HG03354 (cell line): ENCODE data around the gene CASP3.

Experiments used
- ATAC-seq: cut with Tn5 transposase; IDR thresholded peaks from one replicate; pipeline ENCODE4 v1.9.1; 2021; ENCODE audit warnings: mild to moderate bottlenecking; ENCODE audit not compliant: unreplicated experiment, poor library complexity, severe bottlenecking

Gene CASP3

DNA sequence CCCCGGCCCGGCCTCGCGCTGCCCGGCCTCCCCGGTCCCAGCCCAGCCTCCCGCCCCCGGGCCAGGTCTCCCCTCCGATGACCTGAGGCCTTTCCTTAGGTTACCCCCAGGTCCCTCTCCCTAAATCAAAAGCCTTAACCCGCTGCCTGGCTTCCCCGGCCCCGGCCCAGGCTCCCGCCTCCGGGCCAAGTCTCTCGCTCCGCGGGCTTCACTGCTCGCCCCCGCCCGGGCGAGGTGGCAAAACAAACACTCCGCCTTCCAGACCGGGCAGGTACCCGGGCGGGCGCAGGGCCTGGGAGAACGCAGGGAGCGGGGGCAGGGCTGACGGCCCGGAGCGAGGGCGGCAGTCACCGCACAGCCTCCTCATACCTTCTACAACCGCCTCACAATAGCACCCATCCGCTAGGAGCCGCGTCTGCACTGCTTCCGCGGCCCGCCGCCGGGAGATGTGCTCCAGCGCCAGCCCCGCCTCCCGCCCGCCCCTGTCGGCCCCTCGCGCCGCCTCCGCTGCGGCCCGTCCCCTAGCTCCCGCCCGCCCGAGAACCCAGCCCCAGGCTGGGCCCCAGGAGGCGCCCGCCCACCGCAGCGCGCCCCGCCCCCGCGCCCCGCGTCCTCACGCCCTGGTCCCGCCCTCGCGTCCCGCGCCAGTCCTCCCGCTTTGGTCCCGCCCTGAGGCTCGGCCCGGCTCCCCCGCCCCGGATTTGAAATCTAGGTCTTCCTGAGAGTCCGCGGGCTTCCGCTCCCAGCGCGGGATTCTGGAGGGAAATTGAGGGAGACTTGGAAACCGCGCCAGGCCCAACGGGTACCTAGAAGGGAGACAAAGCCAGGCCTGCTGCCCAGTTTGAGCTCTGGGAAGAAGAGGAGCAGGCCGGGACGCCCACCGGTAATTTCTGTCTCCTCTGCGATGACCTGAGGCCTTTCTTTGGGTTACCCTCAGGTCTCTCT lies at the start of gene CASP3, which contains the start of gene PRIMPOL:
Gene CASP3, minus strand, starts transcription at position 422 of the 945 bp plus-strand sequence. CDS start 10,994 bp downstream, outside the sequence.
Gene PRIMPOL, plus strand, starts transcription at position 713 of the 945 bp plus-strand sequence. CDS start 7,403 bp downstream, outside the sequence.
- peak; percentile 86 for ATAC-seq

DNA sequence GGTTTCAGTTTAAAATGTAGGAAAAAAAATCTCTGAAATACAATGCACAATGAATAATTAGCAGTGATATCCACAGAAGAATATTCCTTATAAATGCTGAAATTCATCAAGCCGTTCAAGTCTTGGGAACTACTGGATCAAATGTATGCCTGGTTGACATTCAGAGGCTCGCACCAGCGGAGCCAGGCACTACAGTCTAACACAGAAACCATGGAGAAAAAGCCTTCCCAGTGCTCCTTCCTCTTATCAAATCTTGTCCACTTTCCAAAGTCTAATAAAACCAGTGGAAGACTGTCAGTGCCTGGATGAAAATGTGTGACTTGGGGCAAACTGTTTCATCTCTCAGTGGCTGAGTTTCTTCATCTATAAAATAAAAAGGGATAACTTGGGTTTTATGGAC lies 48.7 kb upstream of the CASP3 start:
- no peak for ATAC-seq

DNA sequence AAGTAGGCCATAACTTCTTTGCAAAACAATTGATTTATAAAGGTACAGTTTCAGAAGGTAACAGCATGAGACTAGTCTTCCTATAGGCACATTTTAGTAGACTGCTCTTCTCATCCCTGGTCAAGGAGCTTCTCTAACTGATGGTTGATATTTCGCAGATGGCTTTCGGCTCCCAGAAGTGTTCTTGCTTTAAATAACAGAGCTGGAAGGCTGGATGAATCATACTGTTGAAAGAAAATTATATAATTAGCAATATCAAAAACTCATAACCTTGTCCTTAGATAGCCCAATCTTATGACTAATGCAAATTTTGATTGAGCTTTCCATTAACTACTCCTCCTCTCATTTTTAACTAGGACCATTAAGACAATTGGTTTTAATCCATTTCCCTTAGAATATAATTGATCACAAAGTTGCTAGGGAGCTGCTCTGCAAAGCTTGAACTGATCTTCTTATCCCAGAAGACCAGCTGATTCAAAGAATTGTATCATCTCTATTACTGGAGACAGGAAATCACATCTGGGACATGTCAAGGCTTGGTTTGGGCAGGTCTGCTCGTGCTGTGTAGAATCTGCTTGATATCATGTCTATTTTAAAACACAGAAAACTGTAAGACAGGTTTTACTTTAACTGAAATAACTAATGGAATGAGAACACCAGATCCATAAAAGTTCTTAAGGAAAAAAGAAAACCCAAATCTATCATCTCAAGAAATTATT lies 46.1 kb upstream of the CASP3 start:
- ATAC-seq, result no peak

DNA sequence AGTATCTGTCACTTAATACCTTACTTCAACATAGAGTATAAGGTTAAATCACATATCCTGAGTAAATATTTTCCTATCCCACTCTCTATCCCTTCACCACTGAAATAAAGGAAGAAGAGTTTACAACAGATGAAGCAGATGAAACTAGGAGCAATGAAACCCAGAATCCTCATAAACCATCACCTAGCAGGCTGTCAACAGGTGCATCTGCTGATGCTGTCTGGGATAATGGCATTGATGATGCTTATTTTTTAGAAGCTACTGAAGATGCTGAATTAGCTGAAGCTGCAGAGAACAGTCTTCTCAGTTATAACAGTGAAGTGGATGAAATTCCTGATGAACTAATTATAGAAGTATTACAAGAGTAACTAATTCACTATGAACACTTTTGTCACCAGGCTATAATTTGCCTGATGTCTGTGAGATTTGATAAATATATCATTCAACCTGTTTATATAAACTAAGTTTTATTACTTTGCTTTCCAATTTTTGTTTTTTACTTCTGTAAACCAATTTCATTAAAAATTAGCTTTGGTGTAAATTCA lies 45.2 kb upstream of the CASP3 start:
- no peak for ATAC-seq

DNA sequence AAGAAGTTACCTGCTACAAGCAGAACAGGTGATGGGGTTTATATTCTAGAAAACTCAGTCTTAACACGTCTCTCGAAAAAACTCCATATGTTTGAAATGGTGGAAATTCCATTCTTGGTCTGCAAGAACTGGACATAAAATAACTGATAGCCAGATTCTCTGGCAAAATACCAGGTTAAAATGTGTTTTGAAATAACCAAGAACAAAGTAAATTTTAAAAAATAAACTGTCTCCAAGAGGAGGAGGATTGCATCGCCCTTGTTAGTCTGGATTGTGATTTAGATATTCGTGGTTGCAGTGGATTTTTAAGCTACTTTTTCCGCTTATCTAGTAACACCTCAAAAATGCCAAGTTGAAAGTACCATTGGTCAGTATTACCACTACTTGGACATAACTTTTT lies 43.8 kb upstream of the CASP3 start:
- ATAC-seq, result no peak

DNA sequence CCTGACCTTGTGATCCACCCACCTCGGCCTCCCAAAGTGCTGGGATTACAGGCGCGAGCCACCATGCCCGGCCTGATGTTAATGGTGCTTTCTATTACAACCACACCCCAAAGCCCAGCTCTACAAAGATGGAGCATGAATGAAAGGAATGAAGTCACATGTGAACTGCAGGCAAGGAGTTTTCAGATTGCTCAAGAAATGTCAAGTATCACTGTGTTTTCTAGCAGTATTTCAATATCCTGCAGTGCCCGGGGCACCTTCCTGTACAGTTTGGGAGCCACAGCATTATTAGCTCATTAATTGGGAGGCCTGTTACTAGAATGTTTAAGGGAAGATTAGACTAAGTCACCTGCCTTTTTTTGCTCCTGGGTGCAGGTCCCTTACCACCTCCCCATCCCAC lies 40.4 kb upstream of the CASP3 start:
- no peak for ATAC-seq

DNA sequence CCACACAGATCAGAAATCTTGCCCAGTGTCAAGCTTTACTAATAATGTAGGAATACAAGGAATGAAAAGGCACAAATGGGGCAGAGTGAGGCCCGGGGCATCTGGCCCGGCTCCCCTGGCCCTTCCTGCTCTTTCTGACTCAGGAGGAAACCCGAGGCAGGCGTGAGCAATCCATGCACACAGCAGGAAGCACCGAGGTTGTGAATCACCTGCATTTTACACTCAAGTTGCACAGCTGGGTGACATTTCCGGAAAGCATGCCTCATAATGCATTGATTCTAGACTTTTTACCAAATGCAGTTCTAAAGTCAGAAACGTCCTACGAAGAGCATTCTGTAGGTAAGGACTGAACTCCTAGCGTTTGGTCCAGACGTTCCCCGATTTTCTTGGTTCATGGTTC lies 39.2 kb upstream of the CASP3 start:
- no peak for ATAC-seq

DNA sequence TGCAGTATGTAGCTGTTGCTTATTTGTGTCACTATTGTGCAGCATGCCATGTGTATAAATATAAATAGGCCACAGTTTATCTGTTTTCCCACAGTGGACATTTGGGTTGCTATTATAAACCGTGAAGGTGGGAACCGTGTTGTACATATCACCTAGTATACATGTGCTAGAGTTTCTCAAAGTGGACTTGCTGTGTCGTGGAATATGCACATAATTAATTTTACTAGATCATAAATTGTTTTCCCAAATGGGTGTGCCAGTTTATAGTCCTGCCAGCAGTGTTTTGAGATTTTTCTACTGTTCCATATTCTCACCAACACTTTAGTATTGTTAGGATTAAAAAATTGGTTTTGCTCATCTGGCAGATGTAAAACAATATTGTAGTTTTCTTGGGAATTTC lies 38.8 kb upstream of the CASP3 start:
- no peak for ATAC-seq

DNA sequence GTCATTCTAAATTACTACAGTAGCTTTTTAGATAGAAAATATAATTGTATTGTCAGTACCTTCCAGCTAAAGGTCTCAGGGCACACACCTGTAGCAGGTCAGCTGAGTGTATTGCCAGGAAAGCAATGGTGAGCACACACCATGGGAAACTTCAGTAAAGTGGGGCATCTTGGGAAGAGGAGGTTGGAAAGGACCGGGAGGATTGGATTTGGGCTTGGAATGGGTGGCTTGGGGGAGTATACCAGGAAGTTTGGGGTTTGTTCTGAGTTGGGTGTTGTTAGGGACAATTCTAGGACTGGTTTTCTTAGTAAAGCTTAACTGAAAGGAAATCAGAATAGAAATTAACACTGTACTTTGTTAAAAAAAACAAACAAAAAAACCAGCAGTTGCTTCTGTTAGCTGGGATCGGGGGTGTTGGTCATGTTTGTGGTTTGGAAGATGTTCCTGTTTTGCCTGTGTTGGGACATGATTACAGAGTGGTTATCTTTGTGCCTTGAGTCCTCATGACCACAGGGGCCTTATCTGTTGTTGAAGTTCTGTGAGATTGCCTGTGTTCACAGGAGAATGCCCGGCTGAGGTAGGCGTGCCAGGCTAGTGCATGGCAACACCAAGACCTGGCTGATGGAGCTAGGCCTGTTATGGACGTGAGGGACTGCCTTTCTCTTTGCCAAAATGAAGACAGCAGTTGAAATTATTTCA lies 35.4 kb upstream of the CASP3 start:
- no peak for ATAC-seq

DNA sequence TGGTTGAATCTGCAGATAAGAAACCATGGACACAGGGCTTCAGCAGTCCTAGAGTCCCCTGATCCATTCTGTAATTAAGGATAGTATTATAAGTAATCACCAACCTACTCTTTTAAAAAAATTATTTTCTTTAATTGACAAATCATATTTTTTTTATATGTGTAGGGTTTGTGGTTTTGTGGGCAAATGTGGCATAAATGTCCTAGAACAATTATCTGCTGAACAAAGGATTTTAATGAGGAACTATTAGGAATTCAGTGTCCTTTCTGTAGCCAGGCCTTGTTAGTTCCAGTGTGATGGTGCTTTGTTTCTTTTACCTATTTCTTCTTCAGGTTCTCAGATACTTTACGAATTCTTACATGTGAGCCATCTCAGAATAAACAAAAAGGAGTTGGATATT lies 32.7 kb upstream of the CASP3 start:
- ATAC-seq, result no peak

DNA sequence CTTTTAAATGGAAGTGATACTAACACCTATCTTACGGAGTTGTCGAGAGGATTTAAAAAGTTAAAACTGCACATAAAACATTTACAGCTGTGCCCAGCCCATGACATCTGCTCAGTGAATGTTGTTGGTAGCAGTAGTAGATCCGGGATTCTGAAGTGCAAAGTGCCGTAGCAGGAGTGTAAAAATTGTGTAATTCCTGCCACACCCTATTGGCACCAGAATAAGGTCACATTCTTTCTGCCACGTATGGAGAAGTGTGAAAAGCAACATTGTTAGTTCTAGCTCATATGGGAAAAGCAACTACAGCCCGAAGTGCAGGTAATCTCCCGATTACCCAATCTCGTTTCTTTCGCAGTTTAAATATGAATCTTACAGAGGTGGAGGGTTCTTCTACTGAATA lies 31.5 kb upstream of the CASP3 start:
- no peak for ATAC-seq

DNA sequence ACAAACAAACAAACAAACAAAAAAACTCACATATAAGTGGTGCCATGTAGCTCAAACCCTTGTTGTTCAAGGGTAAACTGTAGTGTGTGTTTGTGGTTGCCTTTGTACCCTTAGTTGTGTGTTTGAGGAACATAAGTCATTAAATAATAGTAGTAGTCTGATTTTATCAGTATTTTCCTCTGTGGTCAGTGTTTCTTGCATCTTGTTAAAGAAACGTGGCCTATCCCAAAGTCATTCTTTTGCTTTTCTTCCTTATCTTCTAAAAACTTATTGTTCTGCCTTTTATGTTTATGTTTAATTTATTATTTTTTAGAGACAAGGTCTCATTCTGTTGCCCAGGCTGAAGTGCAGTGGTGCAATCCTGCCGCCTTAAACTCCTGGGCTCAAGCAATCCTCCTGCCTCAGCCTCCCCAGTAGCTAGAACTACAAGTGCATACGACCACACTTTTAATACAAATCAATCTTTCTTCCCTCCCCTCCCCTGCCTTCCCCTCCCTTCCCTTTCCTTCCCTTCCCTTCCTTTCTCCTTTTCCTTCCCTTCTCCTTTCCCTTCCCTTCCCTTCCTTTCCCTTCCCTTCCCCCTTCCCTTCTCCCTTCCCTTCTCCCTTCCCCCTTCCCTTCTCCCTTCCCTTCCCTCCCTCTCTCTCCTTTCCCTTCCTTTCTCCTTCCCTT lies 26.7 kb upstream of the CASP3 start:
- ATAC-seq, result no peak

DNA sequence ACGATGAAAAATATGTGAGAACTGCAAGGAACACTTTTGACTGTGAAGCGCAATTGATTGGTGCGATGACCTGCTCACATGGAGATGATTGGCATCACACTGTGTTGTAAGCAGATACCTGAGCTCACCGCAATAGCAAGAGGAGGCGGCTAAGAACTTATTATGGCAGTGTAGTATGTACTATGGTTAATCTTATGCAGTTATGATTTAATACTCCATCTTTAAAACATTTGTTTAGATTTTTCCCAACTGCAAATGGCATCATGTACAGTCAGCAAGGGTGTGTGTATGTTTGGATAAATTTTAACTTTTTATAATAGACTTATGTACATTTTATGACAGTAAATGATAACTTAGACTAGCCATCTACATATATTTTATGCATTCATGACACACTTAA lies 25.8 kb upstream of the CASP3 start:
- no peak for ATAC-seq

DNA sequence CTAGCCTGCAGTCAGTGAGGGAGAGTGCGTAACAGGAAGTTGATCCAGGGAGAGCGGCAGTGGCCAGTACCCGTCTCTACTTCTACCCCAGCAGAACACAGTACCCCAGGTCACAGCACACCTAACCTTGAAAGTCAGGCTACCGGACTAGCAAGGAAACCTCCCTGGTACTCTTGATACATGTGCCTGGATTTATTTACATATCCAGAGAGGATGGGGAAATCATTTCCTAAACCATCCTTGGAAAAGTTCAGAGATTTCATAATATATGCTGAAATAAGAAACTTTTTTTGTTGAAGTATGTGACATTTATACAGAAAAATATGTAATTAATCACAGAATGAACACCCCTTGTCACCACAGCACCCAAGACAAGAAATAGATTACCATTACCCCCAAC lies 24.8 kb upstream of the CASP3 start:
- no peak for ATAC-seq

DNA sequence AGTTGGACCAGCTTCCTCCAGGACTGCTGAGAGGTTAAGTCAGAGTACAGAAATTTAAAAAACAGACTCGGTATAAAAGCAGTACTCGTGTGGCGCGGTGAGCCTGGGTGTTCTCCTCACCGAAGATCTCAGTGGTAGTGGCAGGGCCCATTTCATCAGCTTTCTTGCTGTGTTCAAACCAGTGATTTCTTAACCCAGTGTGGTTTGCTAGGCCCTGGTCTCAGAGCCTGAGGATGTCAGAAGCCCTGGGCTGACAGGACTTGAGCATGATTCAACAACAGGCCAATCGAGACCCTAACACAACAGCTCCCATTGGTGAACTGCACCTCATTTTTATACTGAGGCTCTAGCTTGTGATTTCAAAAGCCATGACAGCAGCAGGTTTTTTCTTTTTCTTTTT lies 23.5 kb upstream of the CASP3 start:
- ATAC-seq, result no peak

DNA sequence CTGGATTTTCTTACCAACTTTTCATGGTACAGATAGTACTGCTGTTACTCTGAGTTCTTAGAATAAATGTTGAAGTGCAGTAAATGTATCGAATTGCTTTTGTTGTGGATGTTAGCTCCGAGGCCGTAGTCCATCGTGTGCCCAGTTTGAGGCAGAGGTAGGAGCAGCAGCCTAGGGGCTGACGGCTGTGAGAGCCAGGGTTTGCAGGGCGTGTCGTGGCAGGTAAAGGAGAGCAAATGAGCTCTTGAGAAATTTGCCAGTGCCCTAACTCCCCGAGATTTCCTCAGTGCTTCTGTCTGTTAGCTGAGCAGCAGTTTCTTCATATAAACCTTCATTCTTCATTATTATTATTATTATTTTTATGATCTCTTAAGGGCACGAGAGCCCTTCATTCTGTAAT lies 21.9 kb upstream of the CASP3 start:
- ATAC-seq, result no peak

DNA sequence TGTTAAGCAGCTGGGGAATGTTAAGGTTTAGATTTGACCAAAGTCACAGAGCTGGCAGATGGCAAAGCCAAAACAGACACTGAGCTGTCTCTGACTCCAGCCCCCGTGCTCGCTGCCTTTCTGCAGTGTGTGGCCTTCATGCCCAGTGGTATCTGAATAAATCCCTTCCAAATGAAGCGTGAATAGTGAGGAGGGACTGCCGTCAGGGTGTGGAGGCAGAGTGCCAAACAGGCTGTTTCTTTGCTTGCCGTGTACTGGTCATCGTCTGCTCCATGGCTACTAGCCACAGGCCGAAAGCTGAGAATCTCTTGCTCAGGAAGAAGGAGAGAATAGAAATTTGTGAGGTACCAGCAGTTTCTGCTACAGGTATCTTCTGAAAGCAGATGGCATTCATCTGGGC lies 20.0 kb upstream of the CASP3 start:
- no peak for ATAC-seq

DNA sequence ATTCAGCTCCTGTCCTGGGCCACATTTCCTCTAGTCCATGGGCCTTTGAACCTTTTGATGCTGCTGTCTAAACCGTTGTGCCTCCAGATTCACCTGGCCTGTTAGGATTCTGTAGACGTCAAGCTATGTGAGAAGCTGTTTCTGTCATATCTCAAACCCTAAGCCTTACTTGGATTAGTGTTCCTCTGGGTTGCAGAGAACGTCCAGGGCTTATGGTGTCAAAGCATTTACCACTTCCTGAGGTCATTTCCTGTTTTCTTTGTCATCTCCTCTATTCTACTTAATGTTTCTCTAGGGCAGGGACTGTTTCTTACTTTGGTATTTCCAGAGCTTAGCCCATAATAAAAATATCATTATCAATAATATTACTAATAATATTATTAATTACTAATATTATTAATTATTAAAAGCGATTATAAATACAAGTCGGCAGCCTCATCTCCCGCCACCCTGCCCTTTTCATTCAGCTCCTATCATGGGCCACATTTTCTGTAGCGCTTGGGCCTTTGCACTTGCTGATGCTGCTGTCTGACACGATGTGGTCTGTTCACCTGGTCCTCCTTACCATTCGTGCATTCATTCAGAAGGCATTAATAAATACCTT lies 19.4 kb upstream of the CASP3 start:
- peak; percentile 58 for ATAC-seq

DNA sequence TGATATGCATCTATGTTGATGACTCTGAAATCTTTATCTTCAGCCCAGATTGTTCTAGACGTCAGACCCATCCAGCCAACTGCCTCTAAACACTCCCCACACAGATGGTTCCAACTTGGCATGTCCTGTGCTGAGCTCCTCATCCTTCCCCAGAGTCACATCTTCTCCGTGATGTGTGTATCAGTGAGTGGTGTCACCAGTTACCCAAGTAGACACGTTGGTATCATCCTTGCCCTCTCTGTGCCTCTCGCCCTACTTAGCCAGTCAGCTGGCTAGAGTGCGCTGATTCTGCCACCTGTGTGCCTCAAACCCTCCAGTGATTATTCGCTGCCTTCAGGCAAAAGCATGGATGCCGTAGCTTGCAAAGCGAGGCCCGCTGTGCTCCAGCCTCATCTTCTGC lies 18.8 kb upstream of the CASP3 start:
- ATAC-seq, result no peak
